Natural killer cell (primary cell): ENCODE measurements around the gene ZCRB1. TPM values are rescaled to one million over a fixed set of nuclear protein-coding genes. Genes with fewer than 3 reads are reported as not detected.
"Not testable (repeated sequence)": the region's sequence is repeated elsewhere in the genome, so short reads cannot be mapped to it uniquely, and the experiment has no call there.

Experiments used
- ATAC-seq, 3 donors: fragments of 150-1000 bp in 2 of 3; fragments of 200-7000 bp in 1 of 3; cut with Tn5 transposase; 1 replicate in 1 of 3; 2 replicates in 2 of 3; pipeline ENCODE4 v1.10.0; 2021; ENCODE audit warnings: mild to moderate bottlenecking in 2 of 3, moderate library complexity in 2 of 3
- DNase-seq, 2 donors: peaks; one replicate each; pipeline versions ENCODE4 v3.0.0 to v3.0.0-alpha.2; 2013 to 2021; ENCODE audit warnings: mixed read lengths in 1 of 2
- H3K27ac ChIP-seq: one replicate; pipeline ENCODE4 v1.5.1; 2013; ENCODE audit warnings: mild to moderate bottlenecking, low read length
- H3K27me3 ChIP-seq: one replicate; pipeline ENCODE4 v1.6.1; 2013; ENCODE audit warnings: low read length; ENCODE audit not compliant: control insufficient read depth, insufficient read depth
- H3K36me3 ChIP-seq: one replicate; pipeline ENCODE4 v1.6.1; 2013; ENCODE audit warnings: low read length; ENCODE audit not compliant: control insufficient read depth, insufficient read depth
- H3K4me1 ChIP-seq: one replicate; pipeline ENCODE4 v1.6.1; 2013; ENCODE audit warnings: low read length; ENCODE audit not compliant: control insufficient read depth, insufficient read depth
- H3K4me3 ChIP-seq: one replicate; pipeline ENCODE4 v1.5.1; 2013; ENCODE audit warnings: low read length
- H3K9me3 ChIP-seq: one replicate; pipeline ENCODE4 v1.6.1; 2013; ENCODE audit warnings: low read length; ENCODE audit not compliant: control insufficient read depth, insufficient read depth
- H3K27ac Mint-ChIP-seq, 2 donors: one replicate each; pipeline ENCODE4 v1.8.0; 2022; ENCODE audit warnings: mild to moderate bottlenecking in 2 of 2, mixed read lengths in 2 of 2, moderate library complexity in 1 of 2
- H3K27me3 Mint-ChIP-seq, 2 donors: one replicate each; pipeline ENCODE4 v1.8.0; 2022; ENCODE audit warnings: low read depth in 2 of 2, mixed read lengths in 2 of 2
- H3K36me3 Mint-ChIP-seq: one replicate; pipeline ENCODE4 v1.8.0; 2022; ENCODE audit warnings: mixed read lengths
- H3K4me1 Mint-ChIP-seq, 2 donors: one replicate each; pipeline ENCODE4 v1.8.0; 2022; ENCODE audit warnings: mixed read lengths in 2 of 2
- H3K4me3 Mint-ChIP-seq: one replicate; pipeline ENCODE4 v1.8.0; 2022; ENCODE audit warnings: mild to moderate bottlenecking, moderate library complexity, mixed read lengths
- H3K9me3 Mint-ChIP-seq, 2 donors: one replicate each; pipeline ENCODE4 v1.8.0; 2022; ENCODE audit warnings: mixed read lengths in 2 of 2
- WGBS: methylation state at CpG from one replicate; pipeline ENCODE4 v1.1.7; 2013; ENCODE audit warnings: missing lambda C conversion rate; ENCODE audit not compliant: insufficient coverage; 5-methylcytosine and 5-hydroxymethylcytosine counted together
- intact Hi-C: fragments of 100-400 bp; cut with micrococcal nuclease; formaldehyde crosslinking; loops from one replicate; pipeline ENCODE4 v1.14.2; 2022
- total RNA-seq, 4 donors: library from RNA; stranded (reverse); fragments of 120-200 nt in 1 of 4; gene quantifications; one replicate each; pipeline versions ENCODE4 v1.2.3 to v1.2.4, GENCODE V29; 2013 to 2022
- TF ChIP-seq, protein P1 (sequence below): fragments of 200-600 bp; IDR thresholded peaks from one replicate; pipeline ENCODE4 v1.8.0; 2022; ENCODE audit warnings: antibody characterized with exemption

The ZCRB1 gene
- total RNA-seq, 3 donors from 2014 or later (not counting 1 experiment from before 2014, with no cell fraction given) = 28.0 to 35.9 (median 33.8) TPM

GRCh38 chr12:42336286-42336685, 10.4 kb upstream of the ZCRB1 start:
- no peaks in the 10 kb centered on the region for H3K27me3 Mint-ChIP-seq
- ATAC-seq = no peak
- no peak overlapping the region for H3K27ac ChIP-seq
- no peaks in the 10 kb centered on the region for H3K27me3 ChIP-seq
- H3K4me1 ChIP-seq = no peaks in the 10 kb centered on the region
- no peaks in the 10 kb centered on the region for H3K9me3 Mint-ChIP-seq
- no peak overlapping the region for H3K27ac Mint-ChIP-seq
- H3K9me3 ChIP-seq = no peaks in the 10 kb centered on the region
- intact Hi-C loops = no loop called here
- no peak overlapping the region for H3K4me3 ChIP-seq
- no peak for DNase-seq
- TF ChIP-seq, protein P1, sequence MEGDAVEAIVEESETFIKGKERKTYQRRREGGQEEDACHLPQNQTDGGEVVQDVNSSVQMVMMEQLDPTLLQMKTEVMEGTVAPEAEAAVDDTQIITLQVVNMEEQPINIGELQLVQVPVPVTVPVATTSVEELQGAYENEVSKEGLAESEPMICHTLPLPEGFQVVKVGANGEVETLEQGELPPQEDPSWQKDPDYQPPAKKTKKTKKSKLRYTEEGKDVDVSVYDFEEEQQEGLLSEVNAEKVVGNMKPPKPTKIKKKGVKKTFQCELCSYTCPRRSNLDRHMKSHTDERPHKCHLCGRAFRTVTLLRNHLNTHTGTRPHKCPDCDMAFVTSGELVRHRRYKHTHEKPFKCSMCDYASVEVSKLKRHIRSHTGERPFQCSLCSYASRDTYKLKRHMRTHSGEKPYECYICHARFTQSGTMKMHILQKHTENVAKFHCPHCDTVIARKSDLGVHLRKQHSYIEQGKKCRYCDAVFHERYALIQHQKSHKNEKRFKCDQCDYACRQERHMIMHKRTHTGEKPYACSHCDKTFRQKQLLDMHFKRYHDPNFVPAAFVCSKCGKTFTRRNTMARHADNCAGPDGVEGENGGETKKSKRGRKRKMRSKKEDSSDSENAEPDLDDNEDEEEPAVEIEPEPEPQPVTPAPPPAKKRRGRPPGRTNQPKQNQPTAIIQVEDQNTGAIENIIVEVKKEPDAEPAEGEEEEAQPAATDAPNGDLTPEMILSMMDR = no peak
- peaks cover 30 to 40% of the 10 kb centered on the region in 2 donors for H3K4me1 Mint-ChIP-seq
- H3K36me3 Mint-ChIP-seq = no peaks in the 10 kb centered on the region
- H3K36me3 ChIP-seq = peaks cover 25% of the 10 kb centered on the region
- no peak overlapping the region for H3K4me3 Mint-ChIP-seq
- WGBS = 92% methylated on average over 1 of the region's 1 CpG

DNA sequence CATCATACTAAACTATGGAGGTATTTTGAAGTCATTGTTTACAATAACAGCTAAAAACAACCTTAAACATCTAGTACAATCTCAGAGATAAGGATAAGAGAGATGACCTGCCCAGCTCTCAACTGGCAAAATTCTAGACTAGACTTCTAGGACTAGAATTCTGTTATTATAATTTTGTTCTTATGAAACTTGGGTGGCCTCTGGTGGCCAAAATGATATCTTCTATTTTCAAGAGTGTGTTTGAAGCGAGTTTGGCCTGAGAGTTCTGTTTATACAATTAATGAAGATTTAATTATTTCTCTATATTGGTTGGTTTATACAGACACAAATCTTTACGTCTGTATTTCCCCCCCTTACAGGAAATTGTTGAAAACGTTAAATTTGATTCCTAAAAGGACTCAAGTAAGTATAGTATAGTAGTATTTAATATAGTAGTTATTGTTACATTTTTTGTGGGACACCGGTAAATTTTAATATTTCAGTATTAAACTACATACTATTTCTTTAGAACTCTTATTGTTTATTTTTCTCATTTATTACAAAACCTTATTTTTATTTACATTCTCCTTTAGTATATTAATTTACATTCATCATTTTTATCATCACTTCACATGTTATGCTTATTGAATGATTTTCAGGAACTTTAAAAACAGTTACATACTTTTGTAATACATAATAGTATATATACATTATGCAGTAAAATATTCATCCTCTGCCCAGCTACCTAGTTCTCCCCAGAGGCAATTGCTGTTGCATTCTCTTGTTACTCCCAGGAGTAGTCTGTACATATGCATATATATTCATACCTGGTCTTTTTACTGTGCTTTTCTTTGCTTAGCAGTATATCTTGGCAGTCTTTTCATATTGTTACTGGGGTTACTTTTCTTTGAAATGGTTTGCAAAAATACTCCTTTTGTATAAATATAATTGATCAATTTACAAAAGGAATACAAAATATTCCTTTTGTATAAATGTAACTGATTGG, 6.7 kb upstream of the ZCRB1 start:
- intact Hi-C loops = loop anchor here (1.0 to 5.0 kb wide), 2 partner anchors 95 to 1055 kb away; no protein-coding TSS in a partner anchor
- Mint-ChIP-seq H3K27ac (peak overlapping the region in 1 of 2 donors; percentile 64), H3K4me3 (no peak overlapping the region), H3K9me3 (no peaks in the 10 kb centered on the region), H3K4me1 (peaks cover 49 to 54% of the 10 kb centered on the region in 2 donors), H3K36me3 (no peaks in the 10 kb centered on the region), H3K27me3 (no peaks in the 10 kb centered on the region)
- no peak overlapping the region for H3K27ac ChIP-seq
- H3K9me3 ChIP-seq = no peaks in the 10 kb centered on the region
- peak in 1 of 2 donors; percentile 70 for DNase-seq
- H3K4me1 ChIP-seq = peaks cover 10% of the 10 kb centered on the region
- no peak overlapping the region for H3K4me3 ChIP-seq
- H3K27me3 ChIP-seq = no peaks in the 10 kb centered on the region
- WGBS = no CpG with 5 or more reads among the region's 4 CpGs
- TF ChIP-seq, protein P1 = peak; percentile 72
- ATAC-seq = peak; percentile 63 to 70 (median 67)
- H3K36me3 ChIP-seq = peaks cover 12% of the 10 kb centered on the region

- Mint-ChIP-seq H3K4me1 (peaks cover 68 to 72% of the 10 kb centered on the region in 2 donors), H3K27ac (peak overlapping the region in 1 of 2 donors; percentile 16)
- H3K9me3 Mint-ChIP-seq, H3K4me3 Mint-ChIP-seq, H3K9me3 ChIP-seq, H3K36me3 Mint-ChIP-seq, H3K4me3 ChIP-seq, H3K27me3 ChIP-seq, DNase-seq, H3K27me3 Mint-ChIP-seq, H3K27ac ChIP-seq, H3K36me3 ChIP-seq, ATAC-seq: not testable (repeated sequence)
- intact Hi-C loops = loop anchor here (5.0 kb wide), 1 partner anchor 1053 kb away; no protein-coding TSS in a partner anchor
- H3K4me1 ChIP-seq = peaks cover 20% of the 10 kb centered on the region
- 55% methylated on average over 11 of the region's 11 CpGs for WGBS
Observed at GRCh38 chr12:42330097-42330496, 4.2 kb upstream of the ZCRB1 start.

DNA sequence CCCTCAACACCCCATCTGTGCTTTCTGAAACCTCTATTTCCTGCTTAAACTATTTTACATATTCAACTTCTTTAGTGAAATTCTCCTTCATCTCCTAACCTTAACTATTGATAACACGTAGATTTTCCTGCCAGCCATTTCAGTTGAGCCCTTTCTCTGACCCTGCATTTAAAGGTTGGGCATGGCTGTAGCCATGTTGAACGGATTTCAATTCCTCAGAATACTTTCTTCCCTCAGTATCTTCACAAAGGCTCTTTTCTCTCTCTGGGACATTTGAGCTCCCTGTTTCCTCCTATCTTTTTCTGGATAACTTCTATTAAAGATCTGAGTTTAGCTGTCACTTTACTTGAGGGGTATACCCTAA, 1.3 kb upstream of the ZCRB1 start:
- H3K27ac ChIP-seq = peak overlapping the region; percentile 81
- peaks cover 62 to 67% of the 10 kb centered on the region in 2 donors for H3K4me1 Mint-ChIP-seq
- no peak for DNase-seq
- H3K36me3 Mint-ChIP-seq = no peaks in the 10 kb centered on the region
- no peaks in the 10 kb centered on the region for H3K27me3 Mint-ChIP-seq
- TF ChIP-seq, protein P1 = no peak
- no peaks in the 10 kb centered on the region for H3K27me3 ChIP-seq
- peaks cover 6% of the 10 kb centered on the region for H3K36me3 ChIP-seq
- 65% methylated on average over 2 of the region's 2 CpGs for WGBS
- no peaks in the 10 kb centered on the region for H3K9me3 ChIP-seq
- no peaks in the 10 kb centered on the region for H3K9me3 Mint-ChIP-seq
- peak overlapping the region; percentile 96 to 99 for H3K27ac Mint-ChIP-seq
- peak overlapping the region; percentile 82 for H3K4me3 ChIP-seq
- H3K4me1 ChIP-seq = peaks cover 20% of the 10 kb centered on the region
- peak overlapping the region; percentile 99 for H3K4me3 Mint-ChIP-seq
- intact Hi-C loops = loop anchor here (5.0 to 10.0 kb wide), 2 partner anchors 185 to 232 kb away; partner anchors contain the start of gene GXYLT1
- no peak for ATAC-seq
